Smooth muscle cell of trachea (primary cell): Measurements from ENCODE around the gene NCR1. TPM values are rescaled to one million over a fixed set of nuclear protein-coding genes. Genes with fewer than 3 reads are reported as not detected.

Experiments
- total RNA-seq: library from RNA; depleted of rRNA; stranded (reverse); fragments of >200 nt; gene quantifications from 2 replicates; pipeline ENCODE4 v1.2.1, GENCODE V29; 2014

The NCR1 gene
- not detected in 2 replicates for total RNA-seq

GRCh38 chr19:54905803-54906511 lies at the start of gene NCR1:
Gene NCR1, plus strand, starts transcription at chr19:54906148. Its CDS starts 40 bp downstream, at chr19:54906188.

GRCh38 chr19:54873990-54874389 lies 32.0 kb upstream of the NCR1 start, which contains the start of gene FCAR:
Gene FCAR, plus strand, starts transcription at chr19:54874235. Its CDS starts 55 bp downstream, at chr19:54874290.

GRCh38 chr19:54947381-54947780 lies 41.4 kb downstream of the NCR1 start, which contains the start of gene NLRP7:
Gene NLRP7, minus strand, starts transcription at chr19:54947530.

Other genes with a start within 250 kb of the NCR1 start
- gene LILRB4, start 243.2 kb upstream of the NCR1 start, total RNA-seq: not detected in 2 replicates
- not detected in 2 replicates for gene KIR3DL3, start 181.7 kb upstream of the NCR1 start, total RNA-seq
- gene KIR2DL3, start 167.6 kb upstream of the NCR1 start, total RNA-seq: not detected in 2 replicates
- gene KIR2DL1, start 136.4 kb upstream of the NCR1 start, total RNA-seq: not detected in 2 replicates
- not detected in 2 replicates for gene KIR2DL4, start 102.5 kb upstream of the NCR1 start, total RNA-seq
- gene KIR3DL1, start 89.7 kb upstream of the NCR1 start, total RNA-seq: not detected in 2 replicates
- gene KIR2DS4, start 73.5 kb upstream of the NCR1 start, total RNA-seq: not detected in 2 replicates
- not detected in 2 replicates for gene KIR3DL2, start 55.7 kb upstream of the NCR1 start, total RNA-seq
- gene FCAR, start 31.9 kb upstream of the NCR1 start, total RNA-seq: not detected in 2 replicates
- gene NLRP7, start 41.4 kb downstream of the NCR1 start, total RNA-seq: under 0.01 TPM in 1 of 2 replicates, not detected in the other
- gene NLRP2, start 60.2 kb downstream of the NCR1 start, total RNA-seq: 0.83 and 1.3 TPM in 2 replicates
- gene GP6, start 132.1 kb downstream of the NCR1 start, total RNA-seq: not detected in 2 replicates
- gene RDH13, start 157.0 kb downstream of the NCR1 start, total RNA-seq: 9.3 and 10.1 TPM in 2 replicates
- gene EPS8L1, start 169.7 kb downstream of the NCR1 start, total RNA-seq: 0.99 and 1.2 TPM in 2 replicates
- 44.7 and 46.4 TPM in 2 replicates for gene PPP1R12C, start 211.5 kb downstream of the NCR1 start, total RNA-seq
- gene TNNT1, start 243.1 kb downstream of the NCR1 start, total RNA-seq: 6.8 and 20.8 TPM in 2 replicates